IPS-18a (cell line): Measurements from ENCODE around the gene OTOS.

Source experiments
- H3K27ac ChIP-seq: one replicate; pipeline ENCODE4 v1.5.1; 2013; ENCODE audit warnings: low read length
- H3K27me3 ChIP-seq: one replicate; pipeline ENCODE4 v1.6.1; 2013; ENCODE audit warnings: mild to moderate bottlenecking, low read length; ENCODE audit not compliant: control insufficient read depth, insufficient read depth
- H3K36me3 ChIP-seq: one replicate; pipeline ENCODE4 v1.6.1; 2013; ENCODE audit warnings: low read depth, low read length; ENCODE audit not compliant: control insufficient read depth
- H3K4me1 ChIP-seq: one replicate; pipeline ENCODE4 v1.6.1; 2013; ENCODE audit warnings: low read depth, low read length; ENCODE audit not compliant: control insufficient read depth
- H3K4me3 ChIP-seq: one replicate; pipeline ENCODE4 v1.5.1; 2013; ENCODE audit warnings: low read length
- H3K9ac ChIP-seq: one replicate; pipeline ENCODE4 v1.6.1; 2013; ENCODE audit warnings: mild to moderate bottlenecking, low read length, moderate library complexity
- H3K9me3 ChIP-seq: one replicate; pipeline ENCODE4 v1.6.1; 2013; ENCODE audit warnings: low read depth, low read length; ENCODE audit not compliant: control insufficient read depth

OTOS gene

DNA sequence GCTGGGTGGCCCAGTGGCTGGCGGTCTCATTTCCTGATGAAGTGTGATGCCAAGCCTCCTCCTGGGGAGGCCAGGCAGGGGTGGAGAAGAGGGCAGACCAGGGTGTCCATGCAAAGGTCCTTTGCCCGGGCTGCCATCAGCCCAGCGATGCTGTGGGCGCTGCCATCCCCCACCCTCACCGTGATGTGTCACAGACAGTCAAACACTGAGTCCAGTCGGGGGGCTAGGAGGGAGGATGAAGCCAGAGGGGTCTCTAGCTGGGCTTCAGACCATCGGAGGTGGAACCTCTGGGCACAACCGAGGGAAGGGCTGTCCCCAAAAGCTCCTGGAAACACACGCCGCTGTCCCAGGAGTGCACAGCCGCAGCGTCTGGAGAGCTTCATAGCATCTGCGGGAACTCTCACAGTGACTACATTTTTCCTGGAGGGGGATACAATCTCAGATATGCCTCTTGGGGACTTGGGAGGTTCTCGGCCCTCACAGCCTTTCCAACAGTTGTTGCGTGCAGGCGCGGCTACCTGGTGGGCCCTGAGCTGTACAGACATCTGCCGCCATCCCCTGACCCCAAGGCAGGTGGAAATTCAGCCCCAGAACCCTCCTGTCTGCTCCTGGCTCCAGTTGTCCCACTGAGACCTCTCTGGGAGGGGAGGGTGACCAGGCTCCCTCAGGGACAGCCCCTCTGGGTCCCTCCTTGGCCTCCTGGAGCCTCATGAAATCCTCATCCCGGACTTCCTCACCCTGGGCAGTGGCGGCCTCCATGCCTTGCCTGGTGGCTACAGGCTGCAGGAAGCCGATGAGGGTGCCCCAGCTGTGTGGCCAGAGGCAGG, 26.5 kb upstream of the OTOS start:
- no peaks in the 10 kb centered on the region for H3K36me3 ChIP-seq
- H3K27me3 ChIP-seq, result no peaks in the 10 kb centered on the region
- H3K4me3 ChIP-seq, result no peak overlapping the region
- H3K27ac ChIP-seq, result no peak overlapping the region
- no peaks in the 10 kb centered on the region for H3K4me1 ChIP-seq
- no peaks in the 10 kb centered on the region for H3K9me3 ChIP-seq
- H3K9ac ChIP-seq, result no peak overlapping the region

DNA sequence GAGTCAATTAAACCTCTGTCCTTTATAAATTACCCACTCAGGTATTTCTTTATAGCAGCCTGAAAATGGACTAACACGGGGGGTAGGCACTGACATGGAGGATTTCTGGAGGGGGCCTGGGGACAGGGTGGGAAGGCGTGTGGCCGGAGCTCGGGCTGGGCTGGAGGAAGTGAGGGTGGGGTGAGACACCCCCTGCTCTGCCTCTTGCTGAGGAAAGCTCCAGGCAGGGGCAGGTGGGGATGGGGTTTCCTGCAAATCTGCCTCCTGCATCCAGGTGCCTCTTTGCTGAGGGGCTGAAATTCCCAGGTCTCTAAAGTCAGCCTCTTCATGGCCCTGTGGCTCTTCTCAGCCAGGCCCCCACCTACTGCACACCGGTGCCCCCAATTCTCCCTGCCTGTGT, 25.7 kb upstream of the OTOS start:
- no peak overlapping the region for H3K4me3 ChIP-seq
- H3K27me3 ChIP-seq, result no peaks in the 10 kb centered on the region
- H3K27ac ChIP-seq, result no peak overlapping the region
- no peaks in the 10 kb centered on the region for H3K36me3 ChIP-seq
- no peak overlapping the region for H3K9ac ChIP-seq
- H3K9me3 ChIP-seq, result no peaks in the 10 kb centered on the region
- no peaks in the 10 kb centered on the region for H3K4me1 ChIP-seq

DNA sequence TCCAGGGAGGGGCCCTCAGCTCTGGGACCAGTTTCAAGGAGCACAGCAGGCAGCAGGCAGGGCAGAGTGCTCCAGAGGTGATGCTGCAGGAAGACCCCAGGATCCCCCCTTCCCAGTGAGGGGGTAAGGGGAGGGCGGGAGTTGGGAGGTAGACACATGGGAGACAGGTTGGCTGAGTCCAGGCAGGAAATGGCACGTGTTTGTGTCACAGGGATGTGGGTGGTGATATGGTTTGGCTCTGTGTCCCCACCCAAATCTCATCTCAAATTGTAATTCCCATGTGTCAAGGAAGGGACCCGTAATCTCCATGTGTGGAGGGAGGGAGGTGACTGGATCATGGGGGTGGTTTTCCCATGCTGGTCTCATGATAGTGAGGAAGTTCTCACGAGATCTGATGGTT, 25.2 kb upstream of the OTOS start:
- no peak overlapping the region for H3K27ac ChIP-seq

DNA sequence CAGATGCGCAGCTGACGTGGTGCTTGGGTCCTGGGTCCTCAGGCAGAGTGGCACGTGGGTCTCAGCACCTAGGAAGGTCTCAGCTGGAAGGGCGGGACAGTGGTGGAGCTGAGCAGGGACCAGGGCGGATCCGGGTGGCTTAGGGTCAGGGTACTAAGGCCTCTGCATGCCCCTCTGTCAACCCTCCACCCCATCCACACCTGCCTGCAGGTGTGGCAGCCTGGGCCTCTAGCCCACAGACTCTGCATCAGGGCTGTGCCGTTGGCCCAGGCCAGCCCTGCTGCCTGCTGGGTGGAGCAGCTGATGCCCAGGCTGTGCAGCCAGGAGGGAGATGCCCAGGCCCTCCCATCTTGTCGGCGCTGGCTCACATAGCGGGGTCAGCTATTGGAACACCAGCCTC, 24.6 kb upstream of the OTOS start:
- no peak overlapping the region for H3K27ac ChIP-seq
- H3K27me3 ChIP-seq, result no peaks in the 10 kb centered on the region
- no peaks in the 10 kb centered on the region for H3K4me1 ChIP-seq
- no peak overlapping the region for H3K9ac ChIP-seq
- H3K4me3 ChIP-seq, result no peak overlapping the region
- H3K36me3 ChIP-seq, result no peaks in the 10 kb centered on the region
- H3K9me3 ChIP-seq, result no peaks in the 10 kb centered on the region

More for the DNA sequence above, 25.2 kb upstream of the OTOS start:
- H3K4me1 ChIP-seq, result no peaks in the 10 kb centered on the region
- no peaks in the 10 kb centered on the region for H3K27me3 ChIP-seq
- no peak overlapping the region for H3K9ac ChIP-seq
- no peaks in the 10 kb centered on the region for H3K36me3 ChIP-seq
- H3K4me3 ChIP-seq, result no peak overlapping the region
- no peaks in the 10 kb centered on the region for H3K9me3 ChIP-seq

DNA sequence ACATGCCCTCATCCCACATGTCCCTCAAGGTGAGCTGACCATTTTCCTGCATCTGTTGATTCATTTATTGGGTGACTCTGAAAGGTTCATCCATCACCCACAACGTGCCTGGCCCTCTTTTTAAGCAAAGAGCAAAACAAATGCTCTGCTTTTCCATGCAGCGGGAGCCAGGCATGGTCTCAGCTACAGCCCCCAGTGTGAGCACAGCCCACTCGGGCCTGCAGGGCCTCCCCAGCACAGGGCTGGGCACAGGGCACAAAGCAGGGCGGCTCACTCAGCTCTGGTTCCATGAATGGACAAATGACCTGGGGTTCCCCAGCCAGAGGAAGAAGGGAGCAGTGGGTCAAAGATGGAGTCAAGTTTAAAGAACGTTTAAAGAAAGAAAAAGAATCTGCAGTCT, 24.1 kb upstream of the OTOS start:
- no peaks in the 10 kb centered on the region for H3K36me3 ChIP-seq
- H3K9ac ChIP-seq, result no peak overlapping the region
- H3K9me3 ChIP-seq, result no peaks in the 10 kb centered on the region
- no peak overlapping the region for H3K27ac ChIP-seq
- H3K4me3 ChIP-seq, result no peak overlapping the region
- no peaks in the 10 kb centered on the region for H3K4me1 ChIP-seq
- no peaks in the 10 kb centered on the region for H3K27me3 ChIP-seq

DNA sequence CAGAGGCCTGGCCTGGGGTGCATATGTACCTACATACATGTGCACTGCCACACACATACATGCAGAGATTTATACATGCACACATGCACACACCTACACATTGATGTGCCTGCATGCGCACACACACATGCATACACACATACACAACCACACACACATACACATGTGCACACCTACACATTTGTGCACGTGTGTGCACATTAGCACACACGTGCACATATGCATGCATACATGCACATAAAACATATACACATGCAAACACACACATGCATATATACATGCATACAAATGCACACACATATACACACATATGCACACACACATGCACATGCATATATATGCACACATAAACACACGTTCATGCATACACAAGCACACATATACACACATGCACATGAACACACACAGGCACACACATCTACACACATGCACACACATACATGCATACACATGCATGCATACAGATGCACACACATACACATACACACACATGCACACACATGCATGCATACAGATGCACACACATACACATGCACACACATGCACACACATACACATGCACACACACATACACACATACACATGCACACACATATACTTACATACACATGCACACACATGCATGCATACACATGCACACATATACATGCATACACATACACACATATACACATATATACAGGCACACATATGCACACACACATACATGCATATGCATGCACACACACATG, 23.6 kb upstream of the OTOS start:
- H3K9ac ChIP-seq, result no peak overlapping the region
- no peak overlapping the region for H3K4me3 ChIP-seq
- no peaks in the 10 kb centered on the region for H3K9me3 ChIP-seq
- no peaks in the 10 kb centered on the region for H3K4me1 ChIP-seq
- no peaks in the 10 kb centered on the region for H3K36me3 ChIP-seq
- no peak overlapping the region for H3K27ac ChIP-seq
- H3K27me3 ChIP-seq, result no peaks in the 10 kb centered on the region

DNA sequence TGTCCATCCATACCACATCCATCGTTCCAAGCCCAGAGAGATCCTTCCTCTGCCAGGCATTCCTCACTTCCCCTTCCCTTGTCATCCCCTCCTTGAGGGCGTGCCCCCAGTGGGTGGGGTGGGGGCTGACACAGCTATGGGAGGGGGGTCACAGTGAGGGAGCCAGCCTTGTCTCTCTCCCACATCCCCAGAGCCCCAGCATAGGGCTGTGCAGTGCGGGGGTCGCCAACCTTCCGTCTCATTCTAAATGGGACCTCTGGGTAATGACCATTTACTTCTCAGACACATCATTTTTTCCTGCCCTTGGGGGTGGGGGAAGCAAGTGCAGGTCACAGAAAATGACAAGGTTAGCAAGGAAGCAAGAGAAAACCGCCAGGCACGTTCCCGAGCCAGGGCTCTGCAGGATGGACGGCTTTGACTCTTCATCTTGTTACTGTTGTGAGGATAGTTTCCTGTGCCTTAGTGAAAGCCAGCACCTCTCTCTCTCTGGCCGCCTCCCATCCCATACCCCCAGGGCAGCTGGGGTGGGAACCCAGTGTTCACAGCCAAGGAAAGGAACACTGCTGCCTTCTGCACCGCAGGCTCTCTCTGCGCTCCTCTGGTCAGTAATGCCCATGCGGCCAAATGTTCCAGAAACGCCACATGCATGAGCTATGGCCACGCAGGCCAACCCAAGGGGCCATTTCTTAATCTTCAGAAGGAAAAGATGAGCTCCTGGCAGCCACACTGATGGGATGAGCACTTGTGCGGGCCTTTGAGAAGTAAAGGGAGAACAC, 22.7 kb upstream of the OTOS start:
- no peaks in the 10 kb centered on the region for H3K9me3 ChIP-seq
- no peak overlapping the region for H3K27ac ChIP-seq
- H3K27me3 ChIP-seq, result no peaks in the 10 kb centered on the region
- H3K4me3 ChIP-seq, result no peak overlapping the region
- H3K9ac ChIP-seq, result no peak overlapping the region
- H3K4me1 ChIP-seq, result no peaks in the 10 kb centered on the region
- H3K36me3 ChIP-seq, result no peaks in the 10 kb centered on the region

DNA sequence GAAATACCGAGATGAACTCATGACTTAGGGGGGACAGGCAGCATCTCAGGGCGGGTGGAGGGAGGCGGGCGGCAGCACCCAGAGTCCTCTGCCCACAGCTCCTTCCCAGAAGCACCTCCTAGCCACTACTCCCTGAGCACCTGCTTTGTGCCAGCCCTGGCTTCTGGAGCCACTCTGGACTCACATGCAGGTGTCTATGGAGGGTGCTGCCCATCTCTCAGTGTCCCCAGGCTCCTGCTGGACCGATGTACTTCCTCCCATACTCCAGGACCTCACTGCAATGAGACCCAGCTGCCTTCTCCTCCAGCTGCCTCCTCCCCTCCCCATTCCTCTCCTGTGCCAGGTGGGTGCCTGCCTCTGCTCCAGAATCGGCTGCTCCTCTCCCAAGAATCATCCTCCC, 22.1 kb upstream of the OTOS start:
- no peak overlapping the region for H3K27ac ChIP-seq
- no peaks in the 10 kb centered on the region for H3K36me3 ChIP-seq
- no peaks in the 10 kb centered on the region for H3K27me3 ChIP-seq
- H3K4me3 ChIP-seq, result no peak overlapping the region
- H3K4me1 ChIP-seq, result no peaks in the 10 kb centered on the region
- H3K9ac ChIP-seq, result no peak overlapping the region
- H3K9me3 ChIP-seq, result no peaks in the 10 kb centered on the region

DNA sequence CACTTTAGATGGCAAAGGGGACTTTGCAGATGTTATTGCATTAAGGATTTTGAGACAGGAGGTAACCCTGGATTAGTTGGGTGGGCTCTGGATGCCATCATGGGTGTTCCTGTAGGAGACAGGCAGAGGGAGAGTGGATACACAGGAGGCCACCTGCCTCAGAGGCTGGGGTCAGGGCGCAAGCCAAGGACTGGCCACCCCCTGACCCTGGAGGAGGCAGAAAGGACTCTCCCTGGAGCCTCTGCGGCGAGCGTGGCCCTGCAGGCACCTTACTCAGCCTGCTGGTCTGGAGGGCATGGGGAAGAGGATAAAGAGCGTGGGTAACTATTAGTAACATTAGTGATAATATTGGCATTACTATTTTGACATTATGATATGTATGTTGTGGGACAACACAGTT, 21.6 kb upstream of the OTOS start:
- no peak overlapping the region for H3K9ac ChIP-seq
- H3K27ac ChIP-seq, result no peak overlapping the region
- H3K4me3 ChIP-seq, result no peak overlapping the region
- H3K4me1 ChIP-seq, result no peaks in the 10 kb centered on the region
- no peaks in the 10 kb centered on the region for H3K36me3 ChIP-seq
- H3K27me3 ChIP-seq, result no peaks in the 10 kb centered on the region
- no peaks in the 10 kb centered on the region for H3K9me3 ChIP-seq

DNA sequence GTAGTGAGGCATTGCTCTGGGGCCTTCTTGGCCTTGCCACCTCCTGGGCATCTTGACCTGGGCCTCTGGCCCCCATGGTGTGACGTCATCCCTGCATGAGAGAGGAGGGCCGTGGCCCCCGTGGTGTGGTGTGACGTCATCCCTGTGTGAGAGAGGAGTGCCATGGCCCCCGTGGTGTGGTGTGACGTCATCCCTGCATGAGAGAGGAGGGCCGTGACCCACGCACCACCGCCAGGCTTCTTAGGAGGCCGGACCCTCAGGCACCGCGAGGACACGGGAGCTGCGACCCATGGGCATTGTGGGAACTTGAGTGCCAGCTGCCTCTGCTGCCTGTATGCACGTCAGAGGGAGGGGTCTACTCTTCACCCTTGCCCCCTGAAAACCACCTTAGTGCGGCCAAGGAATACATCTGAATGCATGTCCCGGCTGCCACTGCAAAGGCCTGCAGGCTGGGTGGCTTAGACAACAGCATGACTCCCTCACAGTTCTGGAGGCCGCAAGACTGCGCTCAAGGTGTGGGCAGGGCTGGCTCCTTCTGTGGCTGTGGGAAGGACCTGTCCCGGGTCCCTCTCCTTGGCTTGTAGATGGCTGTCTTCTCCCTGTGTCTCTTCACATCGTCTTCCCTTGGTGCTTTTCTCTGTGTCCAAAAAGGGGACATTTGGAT, 20.8 kb upstream of the OTOS start:
- H3K9me3 ChIP-seq, result no peaks in the 10 kb centered on the region
- H3K27ac ChIP-seq, result no peak overlapping the region
- no peak overlapping the region for H3K4me3 ChIP-seq
- no peaks in the 10 kb centered on the region for H3K4me1 ChIP-seq
- H3K36me3 ChIP-seq, result no peaks in the 10 kb centered on the region
- H3K9ac ChIP-seq, result no peak overlapping the region
- no peaks in the 10 kb centered on the region for H3K27me3 ChIP-seq
